Activated B cell treated with CpG ODN at 0.5 μM for 24 hours (primary cell): ENCODE data around the gene TWNK. TPM values are rescaled to one million over a fixed set of nuclear protein-coding genes. Genes with fewer than 3 reads are reported as not detected.

ENCODE experiments used
- ATAC-seq: fragments of 200-7000 bp; cut with Tn5 transposase; one replicate; pipeline ENCODE4 v1.10.0; 2021; ENCODE audit warnings: low read depth, mild to moderate bottlenecking, moderate library complexity
- CTCF ChIA-PET: fragments of 350-600 bp; sonication (Branson Sonifier 250); formaldehyde crosslinking; loops from one replicate; lab custom pipeline; 2021; ENCODE audit warnings: antibody characterized with exemption; lab: Charles Lee
- POLR2A ChIA-PET: fragments of 350-600 bp; sonication (Branson Sonifier 250); formaldehyde crosslinking; loops from one replicate; lab custom pipeline; 2021; ENCODE audit warnings: antibody characterized with exemption; lab: Charles Lee
- DNase-seq: peaks from one replicate; pipeline ENCODE4 v3.0.0; 2022
- H3K27ac Mint-ChIP-seq: one replicate; pipeline ENCODE4 v1.8.0; 2020; ENCODE audit warnings: mixed read lengths
- H3K27me3 Mint-ChIP-seq: one replicate; pipeline ENCODE4 v1.8.0; 2021; ENCODE audit warnings: mixed read lengths
- H3K36me3 Mint-ChIP-seq: one replicate; pipeline ENCODE4 v1.8.0; 2021; ENCODE audit warnings: low read depth, mixed read lengths
- H3K4me1 Mint-ChIP-seq: one replicate; pipeline ENCODE4 v1.8.0; 2021; ENCODE audit warnings: mixed read lengths
- H3K4me3 Mint-ChIP-seq: one replicate; pipeline ENCODE4 v1.8.0; 2020; ENCODE audit warnings: mild to moderate bottlenecking, mixed read lengths
- H3K9me3 Mint-ChIP-seq: one replicate; pipeline ENCODE4 v1.8.0; 2020; ENCODE audit warnings: mixed read lengths
- intact Hi-C: fragments of 100-400 bp; cut with micrococcal nuclease; formaldehyde crosslinking; loops from one replicate; pipeline ENCODE4 v1.15.1; 2024
- total RNA-seq: library from RNA; stranded (reverse); gene quantifications from 2 replicates; pipeline ENCODE4 v1.2.3, GENCODE V29; 2022
- TF ChIP-seq, protein P1 (sequence below): fragments of 200-600 bp; IDR thresholded peaks from one replicate; pipeline ENCODE4 v1.8.0; 2022; ENCODE audit warnings: antibody characterized with exemption, mild to moderate bottlenecking

The TWNK gene
- total RNA-seq, 1 donor from 2014 or later = 19.2 TPM

DNA sequence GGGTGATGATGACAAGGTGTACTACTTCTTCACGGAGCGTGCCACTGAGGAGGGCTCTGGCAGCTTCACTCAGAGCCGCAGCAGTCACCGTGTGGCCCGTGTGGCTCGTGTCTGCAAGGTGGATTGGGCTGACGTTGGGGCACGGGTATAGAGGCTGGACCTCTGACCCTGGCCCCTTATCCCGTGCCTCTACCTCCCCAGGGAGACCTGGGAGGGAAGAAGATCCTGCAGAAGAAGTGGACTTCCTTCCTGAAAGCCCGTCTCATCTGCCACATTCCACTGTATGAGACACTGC, 8.5 kb upstream of the TWNK start:
- Mint-ChIP-seq H3K36me3 (peaks cover 41% of the 10 kb centered on the region), H3K27me3 (no peaks in the 10 kb centered on the region), H3K4me3 (no peak overlapping the region), H3K9me3 (no peaks in the 10 kb centered on the region), H3K27ac (no peak overlapping the region), H3K4me1 (no peaks in the 10 kb centered on the region)
- ChIA-PET CTCF (no interaction called here), POLR2A (no interaction called here)
- DNase-seq = no peak
- TF ChIP-seq, protein P1, sequence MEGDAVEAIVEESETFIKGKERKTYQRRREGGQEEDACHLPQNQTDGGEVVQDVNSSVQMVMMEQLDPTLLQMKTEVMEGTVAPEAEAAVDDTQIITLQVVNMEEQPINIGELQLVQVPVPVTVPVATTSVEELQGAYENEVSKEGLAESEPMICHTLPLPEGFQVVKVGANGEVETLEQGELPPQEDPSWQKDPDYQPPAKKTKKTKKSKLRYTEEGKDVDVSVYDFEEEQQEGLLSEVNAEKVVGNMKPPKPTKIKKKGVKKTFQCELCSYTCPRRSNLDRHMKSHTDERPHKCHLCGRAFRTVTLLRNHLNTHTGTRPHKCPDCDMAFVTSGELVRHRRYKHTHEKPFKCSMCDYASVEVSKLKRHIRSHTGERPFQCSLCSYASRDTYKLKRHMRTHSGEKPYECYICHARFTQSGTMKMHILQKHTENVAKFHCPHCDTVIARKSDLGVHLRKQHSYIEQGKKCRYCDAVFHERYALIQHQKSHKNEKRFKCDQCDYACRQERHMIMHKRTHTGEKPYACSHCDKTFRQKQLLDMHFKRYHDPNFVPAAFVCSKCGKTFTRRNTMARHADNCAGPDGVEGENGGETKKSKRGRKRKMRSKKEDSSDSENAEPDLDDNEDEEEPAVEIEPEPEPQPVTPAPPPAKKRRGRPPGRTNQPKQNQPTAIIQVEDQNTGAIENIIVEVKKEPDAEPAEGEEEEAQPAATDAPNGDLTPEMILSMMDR = no peak
- intact Hi-C loops = no loop called here
- no peak for ATAC-seq

DNA sequence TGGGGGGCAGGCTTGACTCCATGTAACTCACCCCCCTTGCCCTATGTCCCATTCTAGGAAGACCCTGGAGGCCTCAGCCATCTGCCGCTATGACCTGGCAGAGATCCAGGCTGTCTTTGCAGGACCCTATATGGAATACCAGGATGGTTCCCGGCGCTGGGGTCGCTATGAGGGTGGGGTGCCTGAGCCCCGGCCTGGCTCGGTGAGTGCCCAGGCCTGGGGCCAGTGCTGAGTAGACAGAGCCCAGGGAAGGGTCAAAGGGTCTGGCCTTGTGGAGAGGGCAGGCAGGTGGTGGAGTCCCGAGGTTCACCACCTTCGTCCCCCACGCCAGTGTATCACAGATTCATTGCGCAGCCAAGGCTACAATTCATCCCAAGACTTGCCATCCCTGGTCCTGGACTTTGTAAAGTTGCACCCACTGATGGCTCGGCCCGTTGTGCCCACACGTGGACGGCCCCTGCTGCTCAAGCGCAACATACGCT, 7.5 kb upstream of the TWNK start:
- H3K27ac Mint-ChIP-seq = no peak overlapping the region
- ChIA-PET CTCF (no interaction called here), POLR2A (no interaction called here)
- no peak for DNase-seq
- no peaks in the 10 kb centered on the region for H3K27me3 Mint-ChIP-seq
- no peak overlapping the region for H3K4me3 Mint-ChIP-seq
- TF ChIP-seq, protein P1 = no peak
- no peaks in the 10 kb centered on the region for H3K4me1 Mint-ChIP-seq
- ATAC-seq = no peak
- H3K9me3 Mint-ChIP-seq = no peaks in the 10 kb centered on the region
- H3K36me3 Mint-ChIP-seq = peaks cover 47% of the 10 kb centered on the region
- intact Hi-C loops = no loop called here

DNA sequence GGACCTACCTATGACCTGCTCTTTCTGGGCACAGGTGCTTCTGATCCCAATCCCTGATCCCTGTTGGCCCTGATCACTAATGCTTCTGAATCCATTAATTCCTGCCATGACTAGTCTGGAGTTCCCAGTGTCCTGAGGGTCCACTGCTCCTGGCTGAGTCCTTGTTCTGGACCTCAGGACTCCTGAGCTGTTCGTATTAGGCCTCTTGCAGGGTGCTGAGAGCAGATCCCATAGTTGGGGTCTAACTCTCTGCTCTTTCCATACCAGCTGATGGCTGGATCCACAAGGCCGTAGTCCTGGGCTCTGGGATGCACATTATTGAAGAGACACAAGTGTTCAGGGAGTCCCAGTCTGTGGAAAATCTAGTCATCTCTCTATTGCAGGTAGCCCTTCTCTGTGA, 7.0 kb upstream of the TWNK start:
- CTCF ChIA-PET = no interaction called here
- POLR2A ChIA-PET = no interaction called here

DNA sequence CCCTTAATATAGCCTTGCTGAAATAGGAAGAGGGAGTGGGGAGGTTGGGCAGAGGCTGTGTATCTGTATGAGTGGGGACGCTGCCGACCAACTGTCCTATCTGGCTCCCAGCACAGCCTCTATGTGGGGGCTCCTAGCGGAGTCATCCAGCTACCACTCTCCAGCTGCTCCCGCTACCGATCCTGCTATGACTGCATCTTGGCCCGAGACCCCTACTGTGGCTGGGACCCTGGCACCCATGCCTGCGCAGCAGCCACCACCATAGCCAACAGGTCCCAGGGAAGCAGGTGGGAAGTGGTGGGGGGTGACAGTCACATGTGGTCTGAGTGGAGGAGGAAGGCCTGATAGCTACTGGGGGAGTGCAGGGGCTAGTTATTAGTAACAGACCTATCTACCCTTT, 6.6 kb upstream of the TWNK start:
- no peak for ATAC-seq
- POLR2A ChIA-PET = no interaction called here
- H3K36me3 Mint-ChIP-seq = peaks cover 51% of the 10 kb centered on the region
- H3K4me1 Mint-ChIP-seq = peaks cover 4% of the 10 kb centered on the region
- DNase-seq = no peak
- no peaks in the 10 kb centered on the region for H3K27me3 Mint-ChIP-seq
- H3K4me3 Mint-ChIP-seq = no peak overlapping the region
- CTCF ChIA-PET = no interaction called here
- intact Hi-C loops = no loop called here
- no peaks in the 10 kb centered on the region for H3K9me3 Mint-ChIP-seq
- no peak overlapping the region for H3K27ac Mint-ChIP-seq
- TF ChIP-seq, protein P1 = no peak

More for the DNA sequence above, 7.0 kb upstream of the TWNK start:
- Mint-ChIP-seq H3K27me3 (no peaks in the 10 kb centered on the region), H3K9me3 (no peaks in the 10 kb centered on the region), H3K4me1 (peaks cover under 1% of the 10 kb centered on the region), H3K27ac (no peak overlapping the region), H3K36me3 (peaks cover 47% of the 10 kb centered on the region), H3K4me3 (no peak overlapping the region)
- DNase-seq = no peak
- TF ChIP-seq, protein P1 = no peak
- intact Hi-C loops = no loop called here
- ATAC-seq = no peak

DNA sequence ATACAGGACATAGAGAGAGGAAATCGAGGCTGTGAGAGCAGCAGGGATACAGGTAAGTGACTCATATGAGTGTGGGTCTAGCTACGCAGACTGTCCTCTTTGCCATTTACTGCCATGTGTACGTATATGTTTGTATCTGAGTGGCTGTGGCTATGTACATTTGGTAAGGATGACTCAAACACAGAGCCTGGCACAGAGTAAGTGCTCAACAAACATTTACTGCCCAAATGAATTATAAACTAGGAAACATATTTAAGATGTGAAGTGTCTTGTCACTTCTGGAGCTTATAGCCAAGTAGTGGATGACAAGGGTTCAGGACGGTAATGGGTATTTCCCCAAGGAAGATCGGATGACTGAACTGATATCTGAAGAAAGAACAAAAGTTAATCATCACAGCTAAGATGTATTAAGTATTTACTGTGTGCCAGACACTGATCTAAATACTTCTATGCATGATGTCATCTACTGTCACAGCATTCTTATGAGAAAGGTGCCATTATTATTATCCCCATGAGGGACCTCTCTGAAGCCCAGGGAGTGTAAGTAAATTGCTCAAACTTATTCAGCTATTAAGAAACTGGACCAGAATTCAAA, 6.1 kb upstream of the TWNK start:
- DNase-seq (no peak), ATAC-seq (no peak)
- no peaks in the 10 kb centered on the region for H3K9me3 Mint-ChIP-seq
- intact Hi-C loops = no loop called here
- CTCF ChIA-PET = no interaction called here
- no peak overlapping the region for H3K27ac Mint-ChIP-seq
- H3K36me3 Mint-ChIP-seq = peaks cover 54% of the 10 kb centered on the region
- peaks cover 10% of the 10 kb centered on the region for H3K4me1 Mint-ChIP-seq
- H3K27me3 Mint-ChIP-seq = no peaks in the 10 kb centered on the region
- no peak overlapping the region for H3K4me3 Mint-ChIP-seq
- TF ChIP-seq, protein P1 = no peak
- POLR2A ChIA-PET = no interaction called here
